Measurements from ENCODE around the gene FKBP1A. TPM values are rescaled to one million over a fixed set of nuclear protein-coding genes. Genes with fewer than 3 reads are reported as not detected.
A peak's percentile ranks its signal among the peaks of the same experiment; 100 is the strongest.

Gene FKBP1A
- total and polyA plus RNA-seq, 9 of the 15 experiments (the other 6 are each of a cell fraction or from before 2014, with no cell fraction given), result 48.8 to 502 (median 89.6) TPM

DNA sequence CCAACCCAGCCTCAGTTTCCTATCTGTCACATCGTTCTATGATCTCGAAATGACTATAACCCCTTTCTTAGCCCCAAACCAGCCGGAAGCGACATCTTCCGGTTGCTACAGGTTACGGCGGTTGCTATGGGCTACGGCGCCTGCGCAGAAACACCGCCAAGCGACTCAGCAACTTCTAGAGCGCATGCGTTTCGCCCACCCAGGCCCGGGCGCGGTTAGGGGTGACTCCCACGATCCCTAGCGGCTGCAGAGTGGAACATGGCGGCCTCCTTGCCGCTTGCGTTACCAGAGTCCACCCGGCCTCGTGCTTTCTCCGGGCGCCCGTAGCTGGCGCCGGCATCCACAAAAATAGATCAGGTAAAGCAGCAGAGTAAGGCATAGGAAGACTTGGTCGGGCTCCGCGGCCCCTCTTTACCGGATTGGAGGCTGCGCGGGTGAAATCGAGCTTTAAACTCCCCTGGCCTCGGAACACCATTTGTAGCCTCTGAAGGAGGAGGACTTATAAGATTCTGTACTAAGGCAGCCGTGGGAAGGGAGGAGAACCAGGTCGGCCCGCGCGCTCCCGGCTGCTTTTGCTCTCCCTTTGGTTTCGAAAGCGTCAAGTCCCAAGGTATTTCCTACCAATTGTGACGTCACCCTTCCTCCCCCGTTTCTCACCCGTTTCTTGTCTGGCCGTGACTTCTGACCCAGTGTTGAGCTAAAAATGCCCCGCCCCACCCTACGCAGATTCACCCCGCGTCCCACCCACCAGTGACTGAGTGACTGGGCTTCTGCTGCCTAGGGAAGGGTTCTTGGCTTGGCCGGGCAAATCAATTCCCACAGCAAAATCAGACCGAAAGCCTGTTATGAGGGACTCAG, 67.5 kb downstream of the FKBP1A start (continued):
- TF ChIP-seq NFE2L1 (tag; IDR thresholded peaks at IDR 0.05; ENCODE audit: borderline replicate concordance, low read depth) (no peak), ZNF79 (CRISPR knock-in tag; IDR thresholded peaks at IDR 0.05; ENCODE audit: low read depth) (no peak), SMAD4 (CRISPR knock-in tag; conservative IDR thresholded peaks at IDR 0.05) (peak; percentile 42; the same call in 1 of the 2 replicates), JUND (IDR thresholded peaks at IDR 0.05; ENCODE audit: borderline replicate concordance, low read depth, low read length) (peak; percentile 93), JUND (tag; IDR thresholded peaks at IDR 0.05; ENCODE audit: borderline replicate concordance, low read depth, low read length) (peak; percentile 81), KHSRP (IDR thresholded peaks at IDR 0.05) (peak; percentile 44; the same call in 1 of the 2 replicates), TEAD4 (IDR thresholded peaks at IDR 0.05; ENCODE audit: low read length) (no peak), TEAD4 (CRISPR knock-in tag; IDR thresholded peaks at IDR 0.05; ENCODE audit: borderline replicate concordance) (no peak), TGIF2 (CRISPR knock-in tag; IDR thresholded peaks at IDR 0.05) (no peak), PTRF (tag; IDR thresholded peaks at IDR 0.05) (no peak), ZBTB17 (CRISPR knock-in tag; IDR thresholded peaks at IDR 0.05) (no peak), EP300 (IDR thresholded peaks at IDR 0.05; ENCODE audit: low read length) (no peak), ZNF583 (CRISPR knock-in tag; IDR thresholded peaks at IDR 0.05) (no peak), FOXA3 (CRISPR knock-in tag; conservative IDR thresholded peaks at IDR 0.05 in 1 of 2, IDR thresholded peaks at IDR 0.05 in 1 of 2) (no peak), RBBP5 (IDR thresholded peaks at IDR 0.05; ENCODE audit: borderline replicate concordance, insufficient read depth, low read length, poor library complexity, severe bottlenecking) (peak; percentile 91), ZFPM2 (CRISPR knock-in tag; IDR thresholded peaks at IDR 0.05) (no peak), FOXM1 (IDR thresholded peaks at IDR 0.05; ENCODE audit: low read depth) (no peak), FOXM1 (CRISPR knock-in tag; IDR thresholded peaks at IDR 0.05; ENCODE audit: low read depth) (no peak), TCF3 (CRISPR knock-in tag; IDR thresholded peaks at IDR 0.05) (no peak), HNRNPUL1 (IDR thresholded peaks at IDR 0.05; ENCODE audit: low read length) (no peak), LARP7 (IDR thresholded peaks at IDR 0.05) (no peak), RAD21 (CRISPR knock-in tag; conservative IDR thresholded peaks at IDR 0.05 in 1 of 2, IDR thresholded peaks at IDR 0.05 in 1 of 2) (no peak), BRF1 (IDR thresholded peaks at IDR 0.05; ENCODE audit: borderline replicate concordance, extremely low read depth, insufficient read length) (no peak), RHOXF2B (CRISPR knock-in tag; conservative IDR thresholded peaks at IDR 0.05) (no peak), SMARCB1 (IDR thresholded peaks at IDR 0.05; ENCODE audit: insufficient read length, low read depth) (no peak), THAP7 (CRISPR knock-in tag; IDR thresholded peaks at IDR 0.05) (no peak), NCOR1 (IDR thresholded peaks at IDR 0.05) (peak; percentile 40), CXXC5 (CRISPR knock-in tag; IDR thresholded peaks at IDR 0.05) (peak; percentile 55), JUN (IDR thresholded peaks at IDR 0.05; ENCODE audit: borderline replicate concordance, low read depth, low read length) (peak; percentile 36; the same call in 1 of the 2 replicates), JUN (CRISPR knock-in tag; IDR thresholded peaks at IDR 0.05; ENCODE audit: borderline replicate concordance) (no peak), THRAP3 (IDR thresholded peaks at IDR 0.05; ENCODE audit: borderline replicate concordance) (no peak)

All from K562 (cell line).